ENCODE measurements around the gene GLA.

Gene GLA

GRCh38 chrX:101399825-101400224 is 7.9 kb downstream of the GLA start:
- no peaks in the 10 kb centered on the region for H3K27me3 ChIP-seq
- H3K9me3 ChIP-seq, result no peaks in the 10 kb centered on the region
- H3K9ac ChIP-seq, result no peak overlapping the region
- no peak overlapping the region for H3K27ac ChIP-seq
- H4K20me1 ChIP-seq, result no peaks in the 10 kb centered on the region; the same call in 1 of the 2 replicates
- H3K4me1 ChIP-seq, result no peaks in the 10 kb centered on the region
- no peak for TF ChIP-seq Cebpa-rat (IDR thresholded peaks at IDR 0.05)
- H3K4me3 ChIP-seq, result no peak overlapping the region
- H3K4me2 ChIP-seq, result no peak overlapping the region
- H3K36me3 ChIP-seq, result peaks cover 68% of the 10 kb centered on the region

- Histone ChIP-seq H3K4me1 (peaks cover 6% of the 10 kb centered on the region), H3K9me3 (no peaks in the 10 kb centered on the region), H3K27ac (no peak overlapping the region), H3K9ac (no peak overlapping the region), H3K4me2 (no peak overlapping the region), H4K20me1 (peaks cover 7% of the 10 kb centered on the region; the same call in 1 of the 2 replicates), H3K4me3 (no peak overlapping the region), H3K36me3 (peaks cover 69% of the 10 kb centered on the region), H3K27me3 (no peaks in the 10 kb centered on the region)
- no peak for TF ChIP-seq Cebpa-rat (IDR thresholded peaks at IDR 0.05)
Measured at GRCh38 chrX:101398694-101399093, 9.0 kb downstream of the GLA start.

- H4K20me1 ChIP-seq, result peaks cover 7% of the 10 kb centered on the region; the same call in 1 of the 2 replicates
- peaks cover 69% of the 10 kb centered on the region for H3K36me3 ChIP-seq
- peaks cover 15% of the 10 kb centered on the region for H3K4me1 ChIP-seq
- H3K4me3 ChIP-seq, result no peak overlapping the region
- H3K27me3 ChIP-seq, result no peaks in the 10 kb centered on the region
- H3K27ac ChIP-seq, result no peak overlapping the region
- H3K9ac ChIP-seq, result no peak overlapping the region
- H3K9me3 ChIP-seq, result no peaks in the 10 kb centered on the region
- H3K4me2 ChIP-seq, result no peak overlapping the region
- TF ChIP-seq Cebpa-rat (IDR thresholded peaks at IDR 0.05), result no peak
Measured at GRCh38 chrX:101397779-101398178, 9.9 kb downstream of the GLA start.

- H3K27ac ChIP-seq, result no peak overlapping the region
- H3K4me2 ChIP-seq, result no peak overlapping the region
- H3K36me3 ChIP-seq, result peaks cover 58% of the 10 kb centered on the region
Measured at GRCh38 chrX:101395789-101396188, 11.9 kb downstream of the GLA start.

GRCh38 chrX:101394372-101394771 is 13.4 kb downstream of the GLA start:
- Histone ChIP-seq H3K4me3 (no peak overlapping the region), H3K4me2 (peak overlapping the region; percentile 71), H3K9me3 (no peaks in the 10 kb centered on the region), H4K20me1 (peaks cover 7% of the 10 kb centered on the region; the same call in 1 of the 2 replicates), H3K36me3 (peaks cover 45% of the 10 kb centered on the region), H3K27ac (no peak overlapping the region), H3K9ac (no peak overlapping the region), H3K4me1 (peaks cover 28% of the 10 kb centered on the region), H3K27me3 (no peaks in the 10 kb centered on the region)
- no peak for TF ChIP-seq Cebpa-rat (IDR thresholded peaks at IDR 0.05)

More at GRCh38 chrX:101395789-101396188, 11.9 kb downstream of the GLA start:
- no peak overlapping the region for H3K9ac ChIP-seq
- H3K27me3 ChIP-seq, result no peaks in the 10 kb centered on the region
- no peak for TF ChIP-seq Cebpa-rat (IDR thresholded peaks at IDR 0.05)
- H3K4me1 ChIP-seq, result peaks cover 22% of the 10 kb centered on the region
- H3K9me3 ChIP-seq, result no peaks in the 10 kb centered on the region
- H4K20me1 ChIP-seq, result peaks cover 7% of the 10 kb centered on the region; the same call in 1 of the 2 replicates
- no peak overlapping the region for H3K4me3 ChIP-seq

- TF ChIP-seq Cebpa-rat (IDR thresholded peaks at IDR 0.05), result no peak
- H3K27ac ChIP-seq, result no peak overlapping the region
- peak overlapping the region; percentile 71 for H3K4me2 ChIP-seq
- peaks cover 45% of the 10 kb centered on the region for H3K36me3 ChIP-seq
- H3K4me1 ChIP-seq, result peaks cover 28% of the 10 kb centered on the region
- H3K9me3 ChIP-seq, result no peaks in the 10 kb centered on the region
- no peak overlapping the region for H3K4me3 ChIP-seq
- no peak overlapping the region for H3K9ac ChIP-seq
- peaks cover 7% of the 10 kb centered on the region; the same call in 1 of the 2 replicates for H4K20me1 ChIP-seq
- H3K27me3 ChIP-seq, result no peaks in the 10 kb centered on the region
Measured at GRCh38 chrX:101393530-101394305, 14.0 kb downstream of the GLA start.

GRCh38 chrX:101391831-101392230 is 15.9 kb downstream of the GLA start:
- Histone ChIP-seq H3K27ac (peak overlapping the region; percentile 90), H3K4me1 (peaks cover 30% of the 10 kb centered on the region), H3K4me3 (peak overlapping the region; percentile 70), H4K20me1 (peaks cover 7% of the 10 kb centered on the region; the same call in 1 of the 2 replicates), H3K36me3 (peaks cover 38% of the 10 kb centered on the region), H3K9ac (peak overlapping the region; percentile 84), H3K27me3 (no peaks in the 10 kb centered on the region), H3K4me2 (peak overlapping the region; percentile 71), H3K9me3 (no peaks in the 10 kb centered on the region)
- no peak for TF ChIP-seq Cebpa-rat (IDR thresholded peaks at IDR 0.05)

DNA sequence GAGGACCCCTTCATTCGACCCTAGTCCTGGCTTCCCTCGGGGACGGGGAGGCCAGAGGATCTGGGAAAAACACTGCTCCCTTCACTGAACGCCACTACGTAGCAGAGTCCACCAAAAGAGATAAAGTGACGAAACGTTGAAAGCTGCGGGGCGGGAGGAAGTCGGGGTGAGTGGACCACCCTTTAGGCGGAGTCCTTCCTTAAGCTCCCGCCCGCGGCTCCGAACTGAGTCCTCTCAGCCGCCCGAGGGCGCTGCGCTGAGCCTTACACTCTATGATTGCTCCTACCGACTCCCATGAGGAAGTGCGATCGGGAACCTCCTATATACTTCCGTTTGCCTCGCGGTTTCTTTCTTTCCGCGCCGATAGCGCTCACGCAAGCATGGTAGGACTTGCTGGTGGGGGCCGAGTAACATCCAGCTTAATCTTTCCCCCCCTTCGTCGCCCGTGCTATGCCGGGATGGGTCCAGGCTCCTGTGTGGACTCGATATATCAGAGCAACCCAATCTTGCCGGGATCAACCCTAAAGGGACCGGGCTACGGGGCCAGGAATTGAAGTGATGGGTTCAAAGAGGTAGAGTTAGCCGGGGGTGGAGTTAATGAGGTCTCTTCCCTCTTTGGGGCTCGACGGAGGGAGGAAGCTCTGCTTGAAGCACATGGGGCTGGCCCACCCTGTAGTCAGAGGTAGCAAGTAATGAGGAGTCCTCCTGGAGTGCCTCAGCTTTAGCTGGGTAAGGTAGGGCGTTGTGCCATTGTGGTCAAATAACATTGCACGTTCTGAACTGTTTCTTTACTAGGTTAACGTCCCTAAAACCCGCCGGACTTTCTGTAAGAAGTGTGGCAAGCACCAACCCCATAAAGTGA is 16.8 kb downstream of the GLA start, which contains the start of gene RPL36A:
TSS of gene RPL36A (plus strand) at position 348 of the 862 bp plus-strand sequence. CDS start at position 381, 33 bp downstream.
- Histone ChIP-seq H4K20me1 (peaks cover 7% of the 10 kb centered on the region; the same call in 1 of the 2 replicates), H3K4me3 (peak within 1 kb of the TSS; percentile 70), H3K9ac (peak within 1 kb of the TSS; percentile 84), H3K4me1 (peaks cover 40% of the 10 kb centered on the region), H3K36me3 (peaks cover 29% of the 10 kb centered on the region), H3K27me3 (no peaks in the 10 kb centered on the region), H3K9me3 (no peaks in the 10 kb centered on the region), H3K4me2 (peak within 1 kb of the TSS; percentile 73), H3K27ac (peak within 1 kb of the TSS; percentile 90)
- no peak for TF ChIP-seq Cebpa-rat (IDR thresholded peaks at IDR 0.05)

GRCh38 chrX:101388604-101389003 is 19.1 kb downstream of the GLA start:
- Histone ChIP-seq H3K9ac (no peak overlapping the region), H3K9me3 (no peaks in the 10 kb centered on the region), H3K4me3 (no peak overlapping the region), H4K20me1 (no peaks in the 10 kb centered on the region; the same call in 1 of the 2 replicates), H3K36me3 (peaks cover 18% of the 10 kb centered on the region), H3K27me3 (no peaks in the 10 kb centered on the region), H3K4me2 (no peak overlapping the region), H3K27ac (no peak overlapping the region), H3K4me1 (peaks cover 54% of the 10 kb centered on the region)
- TF ChIP-seq Cebpa-rat (IDR thresholded peaks at IDR 0.05), result no peak
